HepG2 (cell line): Measurements from ENCODE around the gene LGI4. TPM values are rescaled to one million over a fixed set of nuclear protein-coding genes. Genes with fewer than 3 reads are reported as not detected.

Experiments used
- BRCA1 ChIP-seq: sonication (generic); formaldehyde crosslinking; IDR thresholded peaks from 2 replicates; pipeline ENCODE4 v1.4.0; 2020; ENCODE audit warnings: missing genetic modification reagents
- CCAR2 ChIP-seq: fragments of 200-400 bp; formaldehyde crosslinking; optimal IDR thresholded peaks from 2 replicates; pipeline ENCODE3; 2018; ENCODE audit warnings: low read depth, mild to moderate bottlenecking, low read length, moderate library complexity
- DRAP1 ChIP-seq: IDR thresholded peaks from 2 replicates; pipeline ENCODE4 v1.6.1; 2016; ENCODE audit warnings: missing genetic modification reagents, missing compliant biosample characterization
- ETV5 ChIP-seq: IDR thresholded peaks from 2 replicates; pipeline ENCODE4 v1.6.1; 2018; ENCODE audit warnings: missing biosample characterization, missing genetic modification reagents, inconsistent platforms, borderline replicate concordance
- FOXO1 ChIP-seq: sonication (generic); formaldehyde crosslinking; IDR thresholded peaks from 2 replicates; pipeline ENCODE4 v1.4.0; 2020; ENCODE audit warnings: missing genetic modification reagents
- GZF1 ChIP-seq: sonication (generic); formaldehyde crosslinking; IDR thresholded peaks from 2 replicates; pipeline ENCODE4 v1.5.1; 2020; ENCODE audit warnings: mild to moderate bottlenecking, missing genetic modification reagents
- HDAC1 ChIP-seq: sonication (generic); formaldehyde crosslinking; IDR thresholded peaks from 2 replicates; pipeline ENCODE4 v1.5.1; 2020; ENCODE audit warnings: mild to moderate bottlenecking, missing genetic modification reagents
- HNRNPL ChIP-seq: fragments of 200-400 bp; formaldehyde crosslinking; IDR thresholded peaks from 2 replicates; pipeline ENCODE4 v1.6.1; 2017; ENCODE audit warnings: mild to moderate bottlenecking, low read depth, low read length
- KDM6A ChIP-seq: IDR thresholded peaks from 2 replicates; pipeline ENCODE4 v1.6.1; 2016; ENCODE audit warnings: low read depth
- PBX3 ChIP-seq: sonication (generic); formaldehyde crosslinking; IDR thresholded peaks from 2 replicates; pipeline ENCODE4 v1.8.1; 2023; ENCODE audit warnings: missing genetic modification reagents, inconsistent platforms, borderline replicate concordance
- PHF8 ChIP-seq: sonication (generic); formaldehyde crosslinking; IDR thresholded peaks from 2 replicates; pipeline ENCODE4 v1.5.0; 2020; ENCODE audit warnings: missing genetic modification reagents
- RFX5 ChIP-seq: IDR thresholded peaks from 2 replicates; pipeline ENCODE4 v1.6.1; 2011; ENCODE audit warnings: low read depth, low read length, improper control_type of control experiment
- SKIL ChIP-seq: sonication (generic); formaldehyde crosslinking; IDR thresholded peaks from 2 replicates; pipeline ENCODE4 v1.8.0; 2022; ENCODE audit warnings: missing genetic modification reagents, mild to moderate bottlenecking, moderate library complexity, borderline replicate concordance
- TARDBP ChIP-seq: sonication (generic); formaldehyde crosslinking; IDR thresholded peaks from 2 replicates; pipeline ENCODE4 v1.8.0; 2022; ENCODE audit warnings: mild to moderate bottlenecking, missing genetic modification reagents
- TCF12 ChIP-seq, 2 experiments: fragments of 450-650 bp in 1 of 2; sonication (generic) in 1 of 2; formaldehyde crosslinking in 1 of 2; IDR thresholded peaks; 2 replicates each; pipeline versions ENCODE4 v1.6.1 to v1.8.0; 2017 to 2022; ENCODE audit warnings: antibody characterized with exemption in 1 of 2, mild to moderate bottlenecking in 1 of 2, missing genetic modification reagents in 1 of 2, moderate library complexity in 1 of 2
- TOPORS ChIP-seq: sonication (generic); formaldehyde crosslinking; IDR thresholded peaks from 2 replicates; pipeline ENCODE4 v1.8.0; 2023; ENCODE audit warnings: mild to moderate bottlenecking, missing genetic modification reagents
- ZBTB39 ChIP-seq: sonication (generic); formaldehyde crosslinking; IDR thresholded peaks from 2 replicates; pipeline ENCODE4 v1.5.0; 2020; ENCODE audit warnings: missing genetic modification reagents
- ZNF232 ChIP-seq: sonication (generic); formaldehyde crosslinking; IDR thresholded peaks from 2 replicates; pipeline ENCODE4 v1.4.0; 2020; ENCODE audit warnings: missing genetic modification reagents, borderline replicate concordance
- ZNF260 ChIP-seq: sonication (generic); formaldehyde crosslinking; IDR thresholded peaks from 2 replicates; pipeline ENCODE4 v1.4.0; 2020; ENCODE audit warnings: missing genetic modification reagents, low read depth, mild to moderate bottlenecking, borderline replicate concordance
- ZNF33B ChIP-seq: sonication (generic); formaldehyde crosslinking; IDR thresholded peaks from 2 replicates; pipeline ENCODE4 v1.5.1; 2020; ENCODE audit warnings: mild to moderate bottlenecking, missing genetic modification reagents
- ZNF441 ChIP-seq: sonication (generic); formaldehyde crosslinking; IDR thresholded peaks from 2 replicates; pipeline ENCODE4 v1.7.0; 2021; ENCODE audit warnings: missing genetic modification reagents, borderline replicate concordance
- ZNF546 ChIP-seq: sonication (generic); formaldehyde crosslinking; conservative IDR thresholded peaks from 2 replicates; pipeline ENCODE4 v1.8.1; 2023; ENCODE audit warnings: mild to moderate bottlenecking, missing genetic modification reagents
- ZNF670 ChIP-seq: sonication (generic); formaldehyde crosslinking; IDR thresholded peaks from 2 replicates; pipeline ENCODE4 v1.8.0; 2022; ENCODE audit warnings: mild to moderate bottlenecking, missing genetic modification reagents, borderline replicate concordance
- polyA plus RNA-seq, 8 experiments: library from polyadenylated mRNA; depleted of rRNA in 3 of 8; stranded (reverse) in 7 of 8; unstranded in 1 of 8; fragments of >200 nt; fragmentation: Illumina TruSeq in 4 of 8; extraction: Trizol in 4 of 8; gene quantifications; 2 replicates each; pipeline versions ENCODE4 v1.2.1 to v1.2.3, GENCODE V29; 2011 to 2016; ENCODE audit warnings: low read depth in 4 of 8, missing spikeins in 1 of 8, mixed read lengths in 1 of 8; ENCODE audit not compliant: insufficient read depth in 1 of 8
- total RNA-seq, 5 experiments: library from RNA; depleted of rRNA; stranded (reverse); fragments of >200 nt; fragmentation: Illumina TruSeq; extraction: Trizol; gene quantifications; 2 replicates each; pipeline ENCODE4 v1.2.3, GENCODE V29; 2016; ENCODE audit warnings: low read depth in 1 of 5

LGI4 gene
- total and polyA plus RNA-seq, 2 of the 13 experiments (the other 11 are each of a cell fraction or from before 2014, with no cell fraction given): 2.8 TPM; not detected in 1

- TF ChIP-seq TCF12 (IDR thresholded peaks at IDR 0.05) (no peak), TCF12 (CRISPR knock-in tag; IDR thresholded peaks at IDR 0.05) (peak; percentile 87; the same call in 1 of the 2 replicates), DRAP1 (CRISPR knock-in tag) (peak; percentile 65; the same call in 1 of the 2 replicates), PHF8 (peak; percentile 12; the same call in 1 of the 2 replicates), RFX5 (no peak), FOXO1 (CRISPR knock-in tag) (peak; percentile 46; the same call in 1 of the 2 replicates), ZNF670 (CRISPR knock-in tag) (no peak), SKIL (peak; percentile 89), ETV5 (peak; percentile 68; the same call in 1 of the 2 replicates), ZNF441 (0 out of 2 replicates have a peak, but pooled peaks have one; percentile 8), KDM6A (CRISPR knock-in tag) (peak; percentile 90), ZNF546 (CRISPR knock-in tag) (no peak; the same call in 1 of the 2 replicates), ZNF260 (CRISPR knock-in tag) (no peak), HDAC1 (CRISPR knock-in tag) (peak; percentile 80), HNRNPL (0 out of 2 replicates have a peak, but pooled peaks have one; percentile 37), ZNF232 (CRISPR knock-in tag) (0 out of 2 replicates have a peak, but pooled peaks have one; percentile 25), ZBTB39 (no peak), GZF1 (CRISPR knock-in tag) (no peak), ZNF33B (CRISPR knock-in tag) (no peak), TOPORS (CRISPR knock-in tag) (no peak), TARDBP (CRISPR knock-in tag) (peak; percentile 65; the same call in 1 of the 2 replicates), PBX3 (CRISPR knock-in tag) (no peak), CCAR2 (no peak), BRCA1 (no peak)
Measured at GRCh38 chr19:35130761-35131720, 3.8 kb downstream of the LGI4 start (continued).
